HG03108 (cell line): ENCODE results near the gene TCEAL3.
"Not testable (repeated sequence)": the region's sequence is repeated elsewhere in the genome, so short reads cannot be mapped to it uniquely, and the experiment has no call there.

Source experiments
- ATAC-seq: cut with Tn5 transposase; IDR thresholded peaks from one replicate; pipeline ENCODE4 v1.9.1; 2021; ENCODE audit warnings: moderate library complexity; ENCODE audit not compliant: unreplicated experiment

TCEAL3 gene

GRCh38 chrX:103607364-103608305, at the start of gene TCEAL3:
TSS of gene TCEAL3 (plus strand) at chrX:103607963. CDS start at chrX:103609065, 1,102 bp downstream.
- peak; percentile 74 for ATAC-seq

DNA sequence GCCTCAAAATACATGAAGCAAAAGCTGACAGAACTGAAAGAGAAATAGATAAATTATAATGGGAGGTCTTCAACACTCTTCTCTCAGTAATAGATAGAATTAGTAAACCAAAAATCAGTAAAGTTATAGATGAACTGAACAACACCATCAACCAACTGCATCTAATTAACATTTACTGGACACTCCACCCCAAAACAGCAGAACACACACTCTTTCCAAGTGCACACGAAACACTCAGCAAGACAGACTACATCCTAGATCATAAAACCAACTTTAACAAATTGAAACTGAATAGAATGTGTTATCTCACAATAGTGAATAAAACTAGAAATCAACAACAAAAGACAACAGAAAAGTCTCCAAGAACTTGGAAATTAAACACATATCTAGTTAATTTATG, 47.5 kb upstream of the TCEAL3 start:
- ATAC-seq, result no peak

DNA sequence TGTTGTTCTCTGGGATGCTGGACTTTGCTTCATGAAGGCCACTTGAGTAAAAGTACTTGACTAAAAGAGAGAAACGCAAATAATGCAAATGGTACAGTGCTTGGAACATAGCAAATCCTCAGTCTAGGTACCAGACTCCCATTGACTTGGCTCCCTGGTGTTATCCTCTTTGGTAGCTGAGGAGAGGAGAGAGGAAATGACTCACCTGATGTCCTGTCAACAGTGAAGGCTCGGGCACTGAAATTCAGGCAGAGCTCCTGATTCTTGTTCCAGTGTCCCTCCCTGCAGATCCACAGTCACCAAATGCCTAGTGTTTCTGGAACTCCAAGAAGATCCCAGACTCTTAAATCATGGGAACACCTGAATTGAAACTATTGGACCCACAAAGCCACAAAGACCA, 45.0 kb upstream of the TCEAL3 start:
- no peak for ATAC-seq

GRCh38 chrX:103565197-103565596, 42.6 kb upstream of the TCEAL3 start:
- ATAC-seq, result no peak

- no peak for ATAC-seq
Measured at GRCh38 chrX:103565752-103566151, 42.0 kb upstream of the TCEAL3 start.

DNA sequence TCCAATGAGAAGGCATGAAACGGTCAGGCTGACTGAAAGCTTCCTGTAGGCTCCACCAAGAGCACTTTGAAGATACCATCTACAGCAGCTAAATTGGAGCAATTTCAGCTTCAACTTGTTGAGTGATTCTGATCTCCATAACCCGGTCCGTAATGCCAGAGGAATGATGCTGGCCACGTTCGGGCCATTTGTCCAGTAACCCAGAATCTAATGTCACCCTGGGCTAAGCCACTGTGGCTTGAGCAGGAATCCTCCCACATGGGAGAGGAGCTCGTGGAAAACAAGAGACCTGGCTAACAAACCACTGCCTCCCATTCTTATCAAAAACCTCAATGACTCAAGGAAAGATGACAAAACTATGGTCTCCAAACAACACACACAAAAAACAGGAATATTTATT, 36.6 kb upstream of the TCEAL3 start:
- no peak for ATAC-seq

DNA sequence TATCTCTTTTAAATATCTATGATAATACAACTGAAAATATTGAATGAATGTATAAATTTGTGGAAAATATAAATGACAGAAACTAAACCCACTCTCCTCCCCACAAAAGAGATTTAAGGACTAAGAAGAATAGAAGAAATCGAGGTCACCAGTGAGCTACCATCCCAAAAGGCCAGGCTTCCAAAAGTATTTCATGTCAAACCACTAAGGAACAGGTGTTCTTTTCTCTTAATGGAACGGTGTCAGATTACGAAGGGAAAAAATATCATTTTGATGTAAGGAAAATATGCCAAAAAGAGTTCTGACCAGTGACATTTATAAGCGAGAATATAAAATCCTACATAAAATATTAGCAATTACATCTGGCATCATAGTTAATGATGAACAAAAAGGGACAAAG, 36.0 kb upstream of the TCEAL3 start:
- ATAC-seq, result no peak

DNA sequence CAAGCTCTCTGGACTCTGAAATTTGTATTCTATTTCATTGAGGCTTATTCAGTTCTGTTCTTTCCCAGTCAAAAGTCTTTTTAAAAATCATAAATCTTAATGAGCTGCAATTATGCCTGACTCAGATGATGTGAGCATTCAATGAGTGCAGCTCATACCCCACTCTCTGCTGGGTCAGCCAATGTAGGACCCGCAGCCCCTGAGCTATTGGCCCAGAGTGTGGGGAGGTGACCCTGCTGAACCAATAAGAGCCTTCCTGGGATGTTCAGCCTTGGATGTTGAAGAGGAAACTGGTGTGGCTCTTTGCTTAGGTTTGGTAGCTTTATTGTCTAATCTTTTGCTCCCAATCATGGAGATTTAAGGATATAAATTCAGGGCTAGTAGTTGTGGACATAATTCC, 34.6 kb upstream of the TCEAL3 start:
- no peak for ATAC-seq

DNA sequence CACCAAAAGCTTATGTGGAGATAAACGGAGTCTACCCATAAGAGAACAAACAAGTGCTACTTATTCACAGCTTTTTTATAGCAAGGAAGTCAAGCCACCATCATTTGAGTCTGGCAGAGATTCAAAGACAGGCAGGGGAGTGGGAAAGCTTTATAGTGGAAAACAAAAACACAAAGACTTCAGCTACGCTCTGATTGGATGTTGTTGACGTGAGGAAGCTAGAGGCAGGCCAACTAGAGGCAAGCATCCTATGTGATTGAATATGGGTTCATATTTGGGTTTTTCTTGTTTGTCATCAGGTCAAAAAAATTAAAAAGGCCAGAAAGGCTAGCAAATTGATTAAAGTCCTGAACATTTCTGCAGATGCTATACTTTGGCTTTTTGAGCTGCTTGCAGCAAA, 23.2 kb upstream of the TCEAL3 start:
- ATAC-seq, result no peak

- peak; percentile 88 for ATAC-seq
Measured at GRCh38 chrX:103585411-103586313, 22.1 kb upstream of the TCEAL3 start, which contains the start of gene TCEAL4. TSS of gene TCEAL4 (plus strand) at chrX:103585515. CDS start at chrX:103586676, 1,161 bp downstream.

GRCh38 chrX:103586314-103586646, 21.5 kb upstream of the TCEAL3 start:
- ATAC-seq, result no peak

- ATAC-seq, result no peak
Measured at GRCh38 chrX:103586659-103587058, 21.1 kb upstream of the TCEAL3 start.

DNA sequence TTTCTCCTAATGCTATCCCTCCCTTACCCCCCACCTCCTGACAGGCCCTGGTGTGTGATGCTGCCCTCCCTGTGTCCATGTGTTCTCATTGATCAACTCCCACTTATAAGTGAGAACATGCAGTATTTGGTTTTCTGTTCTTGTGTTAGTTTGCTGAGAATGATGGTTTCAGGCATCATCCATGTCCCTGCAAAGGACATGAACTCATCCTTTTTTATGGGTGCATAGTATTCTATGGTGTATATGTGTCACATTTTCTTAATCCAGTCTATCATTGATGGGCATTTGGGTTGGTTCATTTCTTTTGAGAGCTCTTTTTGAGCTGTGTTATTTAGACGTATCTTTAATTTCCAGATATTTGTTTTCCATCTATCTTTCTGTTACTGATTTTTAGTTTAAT, 15.5 kb upstream of the TCEAL3 start:
- ATAC-seq, result not testable (repeated sequence)

DNA sequence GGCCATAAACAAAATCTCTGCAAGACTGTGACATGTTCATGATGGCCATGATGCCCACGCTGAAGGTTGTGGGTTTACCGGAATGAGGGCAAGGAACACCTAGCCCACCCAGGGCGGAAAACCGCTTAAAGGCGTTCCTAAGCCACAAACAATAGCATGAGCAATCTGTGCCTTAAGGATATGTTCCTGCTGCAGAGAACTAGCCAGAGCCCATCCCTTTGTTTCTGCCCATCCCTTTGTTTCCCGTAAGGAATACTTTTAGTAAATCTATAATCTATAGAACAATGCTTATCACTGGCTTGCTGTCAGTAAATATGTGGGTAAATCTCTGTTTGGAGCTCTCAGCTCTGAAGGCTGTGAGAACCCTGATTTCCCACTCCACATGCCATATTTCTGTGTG, 12.6 kb upstream of the TCEAL3 start:
- not testable (repeated sequence) for ATAC-seq

GRCh38 chrX:103608306-103608963, 672 bp downstream of the TCEAL3 start:
- ATAC-seq, result no peak

- ATAC-seq, result no peak
Measured at GRCh38 chrX:103610282-103610681, 2.5 kb downstream of the TCEAL3 start.

GRCh38 chrX:103613362-103613890, 5.7 kb downstream of the TCEAL3 start:
- ATAC-seq, result no peak

DNA sequence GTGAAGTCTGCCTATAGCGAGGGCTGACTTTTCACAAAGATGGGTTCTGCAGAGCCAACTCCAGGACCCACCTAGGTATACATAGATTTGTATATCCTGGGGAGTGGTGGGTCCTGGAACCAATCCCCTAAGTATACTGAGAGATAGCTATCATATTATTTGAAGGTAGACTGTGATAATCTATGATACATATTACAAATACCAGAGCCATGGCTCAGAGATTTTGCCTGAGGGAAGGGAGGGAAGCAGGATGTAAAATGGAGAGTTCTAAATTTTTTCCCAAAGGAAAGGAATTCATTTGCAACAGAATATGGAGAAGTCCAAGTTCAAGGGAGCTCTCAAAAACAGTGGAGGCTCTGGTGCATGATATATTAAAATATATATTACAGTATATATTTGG, 7.2 kb downstream of the TCEAL3 start:
- no peak for ATAC-seq

- no peak for ATAC-seq
Measured at GRCh38 chrX:103615781-103616371, 8.1 kb downstream of the TCEAL3 start.

GRCh38 chrX:103616676-103617186, 9.0 kb downstream of the TCEAL3 start:
- no peak for ATAC-seq
